ENCODE data around the gene ZFAND3.
A peak's percentile ranks its signal among the peaks of the same experiment; 100 is the strongest.

ZFAND3 gene

DNA sequence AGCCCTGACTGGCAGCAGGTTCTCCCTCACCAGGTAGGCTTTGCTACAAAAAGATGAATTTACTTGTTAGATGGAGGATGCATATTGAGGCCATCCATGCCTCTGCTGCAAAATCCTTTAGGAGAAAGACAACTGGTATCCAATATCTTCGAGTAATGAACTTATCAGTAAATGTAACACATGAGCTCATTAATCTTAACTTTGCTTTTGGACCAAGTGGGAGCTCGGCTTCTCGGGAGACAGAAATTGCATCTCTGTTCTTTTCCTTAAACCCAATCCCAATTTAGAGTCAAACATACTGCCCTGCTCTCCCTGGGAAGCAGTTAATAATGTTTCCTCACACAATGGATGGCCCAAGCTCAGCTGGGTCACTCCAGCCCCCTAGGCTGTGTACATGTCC lies 330.5 kb downstream of the ZFAND3 start:
- FAIRE-seq (no peak), DNase-seq (ENCODE audit: low spot score) (no peak)

DNA sequence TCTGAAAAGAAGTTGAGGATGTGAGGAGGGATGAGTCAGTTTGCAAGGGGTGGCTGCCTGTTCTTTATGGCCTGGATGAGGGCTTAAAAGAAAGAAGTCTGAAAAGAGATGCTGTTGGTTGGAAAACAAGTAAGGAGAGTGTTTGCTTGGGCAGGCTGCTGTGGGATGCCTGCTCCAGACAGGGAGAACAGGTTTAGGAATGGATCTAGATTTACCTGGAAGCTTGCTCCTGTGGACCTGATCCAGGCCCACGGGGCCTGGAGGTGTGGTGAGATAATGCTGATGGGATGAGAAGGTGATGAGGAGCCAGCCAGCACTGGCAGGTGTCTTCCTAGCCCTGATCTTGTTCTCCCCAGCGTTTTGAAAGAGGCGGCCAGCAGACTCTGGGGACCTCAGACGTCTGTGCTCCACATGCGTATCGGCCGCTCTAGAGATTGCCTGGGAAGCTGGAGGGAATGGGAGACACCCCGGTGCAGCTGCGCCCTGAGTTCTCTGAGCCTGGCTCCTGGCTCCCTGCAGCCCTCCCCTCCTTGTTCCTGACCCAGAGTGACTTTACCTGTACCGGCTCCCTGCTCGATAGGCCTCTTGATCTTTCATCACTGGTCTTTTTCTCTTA lies 331.3 kb downstream of the ZFAND3 start:
- no peak for DNase-seq (ENCODE audit: low spot score)
- no peak for FAIRE-seq

DNA sequence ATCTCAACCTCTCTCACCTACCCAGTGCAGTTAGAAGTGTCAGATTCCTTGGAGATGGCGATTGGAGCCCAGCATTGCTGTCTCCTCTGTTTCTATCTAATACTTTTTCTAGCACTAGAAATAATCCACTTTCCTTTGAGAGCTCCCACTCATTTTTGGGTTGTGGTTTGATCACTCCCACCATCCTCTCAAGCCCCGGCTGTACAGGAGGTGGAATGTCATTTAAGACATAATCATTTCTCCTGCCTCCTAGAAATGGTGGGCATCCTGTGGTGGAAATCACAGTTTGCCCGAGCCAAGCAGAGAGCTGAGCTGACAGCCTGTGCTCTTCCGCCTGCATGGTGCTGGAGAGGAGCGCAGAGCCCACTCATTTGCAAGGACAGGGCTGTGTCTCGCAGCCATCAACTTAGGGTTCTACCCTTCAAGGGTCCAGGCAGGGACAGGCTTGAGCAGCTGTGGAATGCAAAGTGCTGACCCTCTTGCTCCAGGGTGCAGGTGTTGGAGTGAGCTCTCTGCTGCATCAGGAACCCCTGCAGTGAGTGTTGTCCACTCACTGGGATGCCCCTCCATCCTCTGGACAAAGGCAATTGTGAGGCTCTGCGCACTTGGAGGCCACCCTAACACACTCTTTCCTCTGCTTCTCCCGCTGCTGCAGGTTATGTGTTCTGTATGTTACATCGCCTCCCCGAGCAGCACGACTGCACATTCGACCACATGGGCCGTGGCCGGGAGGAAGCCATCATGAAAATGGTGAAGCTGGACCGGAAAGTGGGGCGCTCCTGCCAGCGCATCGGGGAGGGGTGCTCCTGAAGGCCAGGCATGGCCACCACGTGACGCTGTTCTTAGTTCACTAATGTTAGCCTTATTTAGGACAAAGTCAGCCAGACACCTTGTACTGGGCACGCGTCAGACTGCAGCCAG lies 332.3 kb downstream of the ZFAND3 start:
- FAIRE-seq (peak; percentile 13), DNase-seq (ENCODE audit: low spot score) (no peak)

DNA sequence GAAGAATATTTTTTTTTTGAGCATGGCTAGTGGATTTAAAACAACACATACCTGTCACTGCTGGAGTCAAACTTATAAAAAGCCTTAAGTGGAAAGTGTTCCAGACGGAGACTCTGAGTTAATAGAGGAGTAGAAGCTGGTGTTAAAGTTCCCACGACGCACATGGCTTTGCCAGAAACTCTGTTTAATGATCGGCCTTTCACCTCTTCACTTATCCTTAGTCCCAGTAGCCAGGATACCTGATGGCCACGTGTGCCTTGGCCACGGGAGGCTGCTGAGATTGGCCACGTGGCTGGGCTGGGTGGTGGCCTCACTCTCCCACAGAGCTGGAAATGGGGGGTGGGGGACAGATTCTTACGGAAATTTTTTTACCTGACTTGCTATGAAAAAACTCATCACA lies 333.1 kb downstream of the ZFAND3 start:
- DNase-seq (ENCODE audit: low spot score) (no peak), FAIRE-seq (no peak)

DNA sequence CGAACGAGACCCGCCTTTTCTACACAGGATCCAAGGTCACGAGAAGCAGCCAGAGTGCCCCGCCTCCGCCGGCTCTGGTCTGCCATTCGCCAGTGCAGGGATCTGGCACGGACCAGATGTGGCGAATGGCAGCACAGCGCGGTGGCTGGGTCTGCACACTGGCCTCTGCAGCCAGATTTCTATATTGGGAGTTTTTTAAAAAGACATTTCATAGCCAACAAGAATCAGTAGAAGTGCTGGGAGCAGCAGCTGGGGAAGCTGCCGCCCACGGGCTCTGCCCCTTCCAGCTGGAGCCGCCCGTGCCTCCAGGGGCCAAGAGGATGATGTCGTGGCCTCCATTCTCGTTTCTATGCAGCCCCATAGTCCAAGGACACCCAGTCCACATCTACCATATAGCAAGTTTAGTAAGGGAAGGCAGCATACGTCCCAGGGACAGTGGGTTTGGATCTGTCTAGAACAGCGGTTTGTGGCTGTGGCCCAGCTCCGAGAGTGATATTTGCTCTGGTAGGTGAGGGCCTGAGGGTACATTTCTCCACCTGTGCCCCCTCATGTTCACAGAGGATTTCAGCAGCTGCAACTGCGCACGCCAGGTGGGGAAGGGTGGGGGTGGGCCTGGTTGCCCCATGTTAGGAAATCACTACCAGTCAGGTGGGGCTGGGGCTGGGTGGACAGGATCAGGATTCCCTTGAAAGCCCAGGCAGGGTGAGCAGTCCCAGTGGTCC lies 333.7 kb downstream of the ZFAND3 start:
- DNase-seq (ENCODE audit: low spot score) = no peak
- no peak for FAIRE-seq

DNA sequence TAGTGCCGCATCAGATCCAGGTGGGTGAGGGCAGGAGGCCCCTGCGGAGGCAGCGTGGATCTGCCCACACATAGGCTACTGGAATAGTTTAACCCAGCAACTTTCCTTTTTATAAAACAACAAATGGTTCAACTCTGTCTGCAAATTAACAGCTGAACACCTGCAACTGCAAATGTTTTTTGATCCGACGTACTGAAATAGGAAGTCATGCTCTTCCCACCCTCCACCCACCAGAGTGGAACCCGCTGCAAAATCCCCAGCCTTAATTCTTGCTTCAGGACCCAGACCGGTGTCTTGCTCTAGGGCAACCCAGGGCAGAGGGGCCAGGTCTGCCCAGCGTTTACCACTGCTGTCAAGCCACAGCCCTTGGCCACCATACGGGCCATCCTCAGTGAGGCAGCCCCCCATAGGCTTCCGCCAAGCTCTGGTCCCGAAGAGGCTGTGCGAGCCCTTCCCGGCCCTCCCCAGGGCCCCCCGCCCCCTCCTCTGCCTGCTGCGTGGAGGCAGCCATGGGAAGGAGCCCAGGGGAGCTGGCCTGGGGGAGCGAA lies 334.3 kb downstream of the ZFAND3 start:
- FAIRE-seq (no peak), DNase-seq (ENCODE audit: low spot score) (no peak)

DNA sequence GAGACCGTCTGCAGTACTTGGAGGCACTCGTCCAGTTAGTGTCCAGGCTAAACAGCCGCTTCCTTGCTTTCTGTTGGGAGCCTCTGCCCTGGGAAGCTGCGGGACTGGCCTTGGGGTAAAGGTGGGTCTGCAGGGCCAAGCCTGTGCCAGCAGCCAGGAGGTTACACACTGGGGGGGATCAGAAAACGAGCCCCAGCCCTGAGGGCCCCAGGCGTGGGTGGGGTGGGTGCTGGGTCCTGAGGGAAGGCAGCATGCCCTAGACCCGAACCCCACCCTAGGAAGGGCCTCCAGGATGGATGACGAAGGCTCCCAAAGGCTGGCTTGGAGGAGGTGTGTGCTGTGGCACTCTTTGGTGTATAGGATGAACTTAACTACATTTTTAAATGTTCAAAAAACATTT lies 335.2 kb downstream of the ZFAND3 start:
- no peak for FAIRE-seq
- DNase-seq (ENCODE audit: low spot score) = no peak

DNA sequence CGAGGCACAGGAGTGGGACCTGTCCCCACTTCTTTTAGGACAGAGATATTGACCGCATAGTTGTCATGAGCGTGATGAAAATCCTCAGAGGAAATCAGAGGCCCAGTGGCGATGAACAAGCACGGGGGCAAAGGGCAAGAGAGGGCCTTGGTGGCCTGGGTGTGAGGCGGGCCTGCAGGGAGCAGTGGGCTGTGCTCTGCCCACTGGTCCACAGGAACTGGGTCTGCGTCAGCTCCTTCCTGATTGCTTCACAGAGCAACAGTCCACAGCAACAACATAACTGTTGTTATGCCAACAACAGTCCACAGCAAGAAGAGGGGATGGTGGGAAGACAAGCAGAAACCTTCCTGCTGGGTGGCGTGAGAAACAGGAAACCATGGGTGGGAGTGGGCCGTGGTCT lies 335.6 kb downstream of the ZFAND3 start:
- FAIRE-seq = no peak
- DNase-seq (ENCODE audit: low spot score) = no peak

DNA sequence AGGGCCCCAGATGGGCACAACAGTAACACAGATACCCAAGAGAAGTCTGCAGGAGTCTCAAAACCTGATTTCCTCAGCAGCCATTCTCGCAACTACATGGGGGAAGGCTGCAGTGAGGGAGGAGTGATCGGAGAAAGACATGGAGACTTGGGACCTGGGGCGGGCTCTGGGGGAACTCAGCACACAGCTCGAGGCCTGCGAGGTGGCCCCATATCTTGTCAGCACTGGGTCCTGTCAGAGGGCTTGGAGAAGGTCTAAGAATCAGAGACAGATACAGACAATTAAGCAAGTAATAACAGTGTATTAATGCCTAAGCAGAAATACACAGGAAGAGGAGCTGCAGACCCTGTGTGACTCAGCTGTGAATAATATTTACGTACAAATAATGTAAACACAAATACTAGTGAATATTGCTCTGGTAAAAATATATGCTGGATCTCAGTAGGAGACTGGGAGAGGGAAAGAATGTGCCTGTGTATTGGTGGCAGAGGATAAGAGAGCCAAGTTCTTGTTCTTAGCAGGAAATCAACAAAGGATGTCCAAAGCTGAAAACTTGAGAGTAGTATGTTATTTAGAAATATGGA lies 336.2 kb downstream of the ZFAND3 start:
- no peak for FAIRE-seq

DNA sequence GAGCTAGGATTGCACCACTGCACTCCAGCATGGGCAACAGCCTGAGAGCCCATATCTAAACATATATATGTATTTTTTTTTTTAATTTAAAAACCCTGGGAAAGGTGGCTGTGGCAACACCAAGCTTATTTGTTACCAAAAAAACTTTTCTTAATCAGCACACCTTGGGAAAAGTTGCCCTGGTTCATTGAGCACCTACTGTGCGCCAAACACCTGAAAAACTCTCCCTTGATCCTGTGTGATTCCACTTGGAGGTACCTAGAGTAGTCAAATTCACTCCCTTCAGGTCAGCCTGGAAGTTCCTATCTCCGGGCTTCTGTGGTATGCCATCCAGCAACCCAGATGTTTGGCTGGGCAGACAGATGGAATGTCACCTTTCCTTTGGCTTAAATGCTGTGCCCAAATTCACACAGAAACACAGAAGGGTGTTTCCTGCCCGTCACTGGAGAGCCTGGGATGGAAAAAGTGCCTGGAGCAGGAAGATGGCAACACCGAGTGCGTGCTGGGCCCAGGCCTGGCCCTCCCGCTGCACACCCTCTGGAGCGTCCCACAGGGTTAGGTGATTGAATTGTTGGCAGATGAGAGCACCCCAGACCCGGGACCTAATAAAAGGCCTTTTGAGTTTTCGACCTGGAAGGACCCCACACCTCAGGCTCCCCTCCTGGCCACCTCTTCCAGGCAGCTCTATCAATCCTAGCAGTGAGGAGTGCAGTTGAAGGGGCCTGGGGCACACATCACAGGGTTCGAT lies 337.5 kb downstream of the ZFAND3 start:
- DNase-seq (ENCODE audit: low spot score) = no peak
- FAIRE-seq = no peak

More for the DNA sequence above, 336.2 kb downstream of the ZFAND3 start:
- DNase-seq (ENCODE audit: low spot score) = no peak

DNA sequence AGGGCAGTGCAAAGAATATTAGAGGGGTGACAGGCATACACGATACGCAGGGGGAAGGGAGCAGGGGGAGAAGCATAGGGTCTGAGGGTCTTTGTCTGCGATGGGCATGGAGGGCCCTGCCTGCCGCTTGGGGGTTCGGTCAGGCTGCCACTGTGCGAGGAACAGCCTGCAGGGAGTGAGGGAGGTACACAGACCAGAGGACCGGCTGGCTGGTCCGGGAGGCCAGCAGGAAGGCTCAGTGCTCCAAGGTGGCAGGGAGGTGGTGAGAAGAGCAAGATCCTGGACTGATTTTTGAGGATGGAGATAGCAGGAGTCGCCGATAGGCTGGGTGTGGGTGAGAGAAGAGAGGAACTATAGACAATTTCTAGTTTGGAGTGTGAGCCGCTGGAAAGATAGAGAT lies 338.4 kb downstream of the ZFAND3 start:
- DNase-seq (ENCODE audit: low spot score) = no peak
- FAIRE-seq = no peak

DNA sequence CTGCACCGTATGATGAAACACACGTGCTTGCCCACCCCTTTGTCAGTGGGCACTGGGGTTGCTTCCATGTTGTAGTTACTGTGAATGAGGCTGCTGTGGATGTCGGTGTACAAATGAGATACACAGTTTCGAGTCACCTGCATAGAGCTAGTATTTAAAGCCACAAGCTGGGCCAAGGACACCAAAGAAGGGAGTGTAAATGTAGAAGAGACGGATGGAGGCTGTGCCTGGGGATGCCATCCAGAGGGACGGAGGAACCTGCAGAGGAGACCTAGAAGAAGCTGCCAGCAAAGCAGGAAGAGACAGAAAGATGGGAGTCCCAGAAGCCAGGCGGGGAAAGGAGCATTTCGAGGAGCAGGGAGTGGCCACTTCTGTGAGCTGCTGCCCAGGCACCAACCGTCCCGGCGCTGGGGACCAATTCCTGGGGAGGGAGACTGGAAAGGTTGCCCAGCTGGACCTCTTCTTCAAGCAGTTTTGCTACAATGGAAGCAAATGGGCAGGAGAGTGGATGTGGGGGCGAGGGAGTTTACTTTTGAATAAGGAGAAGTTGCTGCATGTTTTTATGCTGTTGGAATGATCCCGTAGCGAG lies 339.3 kb downstream of the ZFAND3 start:
- FAIRE-seq (no peak), DNase-seq (ENCODE audit: low spot score) (no peak)

DNA sequence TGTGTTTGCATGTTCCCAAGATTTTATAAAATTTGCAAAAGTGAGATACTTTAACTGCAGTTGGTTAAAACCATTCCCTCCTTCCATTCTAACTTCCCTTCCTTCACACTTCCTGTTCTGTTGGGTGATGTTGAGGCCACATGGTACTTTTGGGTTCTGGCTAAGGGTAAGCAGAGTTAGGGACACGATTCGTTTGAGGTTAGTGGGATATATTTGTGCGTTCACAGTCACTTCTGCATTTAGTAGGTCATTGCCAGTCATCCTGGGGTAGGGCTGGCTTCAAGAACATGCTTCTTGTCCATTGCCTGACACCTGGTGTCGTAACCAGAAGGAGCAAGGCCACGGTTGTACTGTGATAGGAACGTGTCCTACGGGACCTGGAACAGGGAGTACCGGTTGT lies 340.1 kb downstream of the ZFAND3 start:
- DNase-seq (ENCODE audit: low spot score) (no peak), FAIRE-seq (no peak)

DNA sequence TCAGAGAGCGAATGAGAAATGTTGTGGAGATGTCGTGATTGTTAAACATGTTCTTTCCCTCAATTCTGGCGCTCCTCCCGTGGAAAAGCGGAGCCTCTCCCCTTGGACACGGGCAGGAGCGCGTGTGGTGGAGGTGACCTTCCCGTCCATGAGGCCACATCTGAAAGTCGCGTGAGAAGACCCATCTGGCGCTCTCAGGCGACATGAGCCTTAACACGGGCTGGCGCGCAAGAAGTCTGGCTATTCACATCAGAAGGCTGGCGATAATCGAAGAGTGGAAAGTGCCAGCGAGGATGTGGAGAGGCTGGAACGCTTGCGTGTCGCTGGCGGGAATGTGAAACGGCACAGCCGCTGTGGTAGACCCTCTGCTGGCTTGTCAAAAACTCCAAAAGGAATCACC lies 341.3 kb downstream of the ZFAND3 start:
- FAIRE-seq (no peak), DNase-seq (ENCODE audit: low spot score) (no peak)

DNA sequence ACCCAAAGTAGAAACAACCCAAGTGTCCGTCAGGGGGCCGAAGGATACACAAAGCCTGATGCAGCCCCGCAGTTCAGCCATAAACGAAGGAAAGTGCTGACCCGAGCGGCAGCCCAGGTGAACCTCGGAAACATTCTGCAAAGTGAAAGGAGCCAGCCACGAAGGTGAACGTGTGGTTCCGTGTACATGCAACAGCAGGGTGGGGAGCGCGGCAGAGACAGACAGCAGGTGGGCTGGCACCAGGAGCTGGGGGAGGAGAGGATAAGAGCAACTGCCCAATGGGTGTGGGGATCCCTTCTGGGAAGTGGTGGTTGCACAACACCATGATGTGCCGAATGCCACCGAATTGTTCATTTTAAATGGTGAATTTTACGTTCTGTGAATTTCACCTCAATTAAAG lies 341.8 kb downstream of the ZFAND3 start:
- FAIRE-seq (no peak), DNase-seq (ENCODE audit: low spot score) (no peak)

DNA sequence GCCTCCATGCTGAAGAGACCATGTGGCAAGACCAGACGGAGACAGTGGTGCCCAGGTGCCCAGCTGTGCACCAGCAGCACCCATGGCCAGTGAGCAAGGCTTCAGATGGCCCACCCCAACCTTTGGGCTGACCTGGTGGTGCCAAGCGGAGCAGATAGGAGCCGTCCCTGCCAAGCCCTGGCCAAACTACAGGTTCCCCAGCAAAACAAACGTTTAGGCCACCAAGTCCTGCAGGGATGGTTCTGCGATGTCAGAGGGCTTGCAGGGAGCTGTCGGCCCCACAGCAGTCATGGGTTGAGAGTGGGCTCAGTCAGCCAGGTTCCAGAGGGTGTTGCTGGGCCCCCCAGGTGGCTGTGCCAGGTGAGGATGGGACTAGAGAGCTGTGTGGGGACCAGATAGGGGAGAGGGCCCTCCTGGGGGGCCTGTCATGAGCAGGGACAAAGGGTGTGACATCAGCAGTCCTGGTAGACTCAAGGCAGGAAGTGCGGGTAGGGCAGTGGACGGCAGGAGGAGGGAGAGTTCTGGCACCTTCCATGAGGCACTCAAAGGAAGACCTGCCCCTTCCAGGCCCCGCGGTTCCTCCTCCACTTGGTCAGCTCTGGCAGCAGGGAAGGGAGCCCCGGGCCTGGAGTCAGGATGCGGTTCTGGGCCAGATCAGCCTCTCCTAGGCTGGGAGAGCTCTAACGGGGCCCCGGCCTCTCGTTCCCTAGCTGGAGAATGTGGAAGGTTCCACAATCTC lies 342.4 kb downstream of the ZFAND3 start:
- DNase-seq (ENCODE audit: low spot score) (no peak), FAIRE-seq (no peak)

DNA sequence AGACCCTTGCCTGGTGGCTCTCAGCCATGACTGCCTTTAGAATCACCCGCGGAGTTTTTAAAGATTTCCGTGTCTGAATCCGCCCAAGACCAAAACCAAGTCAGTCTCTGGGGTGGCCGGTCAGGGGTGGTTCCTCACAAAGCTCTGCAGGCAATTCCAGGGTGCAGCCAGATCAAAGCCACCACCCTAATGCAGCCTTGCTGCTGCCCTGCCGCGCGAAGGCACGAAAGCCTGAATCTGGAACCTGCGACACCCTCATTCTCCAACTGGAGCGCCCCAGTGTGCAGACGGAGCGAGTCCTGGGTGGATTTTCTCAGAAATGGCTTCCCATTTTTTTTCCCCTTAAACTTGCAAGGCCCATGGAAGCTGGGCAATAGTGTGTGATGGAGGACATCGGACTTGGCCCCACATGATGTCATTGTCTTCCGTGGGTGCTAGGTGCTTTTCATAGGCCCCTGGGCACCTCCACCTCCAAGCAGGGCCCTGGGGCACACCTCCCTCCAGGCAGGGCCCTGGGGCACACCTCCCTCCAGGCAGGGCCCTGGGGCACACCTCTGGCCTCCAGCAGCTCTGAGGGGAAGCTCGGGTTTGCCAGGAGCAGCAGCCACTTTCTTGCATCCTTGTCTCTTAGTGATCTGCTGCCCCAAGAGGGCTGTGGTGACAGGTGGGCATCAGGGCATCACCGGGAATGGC lies 343.1 kb downstream of the ZFAND3 start:
- FAIRE-seq = no peak
- DNase-seq (ENCODE audit: low spot score) = no peak

DNA sequence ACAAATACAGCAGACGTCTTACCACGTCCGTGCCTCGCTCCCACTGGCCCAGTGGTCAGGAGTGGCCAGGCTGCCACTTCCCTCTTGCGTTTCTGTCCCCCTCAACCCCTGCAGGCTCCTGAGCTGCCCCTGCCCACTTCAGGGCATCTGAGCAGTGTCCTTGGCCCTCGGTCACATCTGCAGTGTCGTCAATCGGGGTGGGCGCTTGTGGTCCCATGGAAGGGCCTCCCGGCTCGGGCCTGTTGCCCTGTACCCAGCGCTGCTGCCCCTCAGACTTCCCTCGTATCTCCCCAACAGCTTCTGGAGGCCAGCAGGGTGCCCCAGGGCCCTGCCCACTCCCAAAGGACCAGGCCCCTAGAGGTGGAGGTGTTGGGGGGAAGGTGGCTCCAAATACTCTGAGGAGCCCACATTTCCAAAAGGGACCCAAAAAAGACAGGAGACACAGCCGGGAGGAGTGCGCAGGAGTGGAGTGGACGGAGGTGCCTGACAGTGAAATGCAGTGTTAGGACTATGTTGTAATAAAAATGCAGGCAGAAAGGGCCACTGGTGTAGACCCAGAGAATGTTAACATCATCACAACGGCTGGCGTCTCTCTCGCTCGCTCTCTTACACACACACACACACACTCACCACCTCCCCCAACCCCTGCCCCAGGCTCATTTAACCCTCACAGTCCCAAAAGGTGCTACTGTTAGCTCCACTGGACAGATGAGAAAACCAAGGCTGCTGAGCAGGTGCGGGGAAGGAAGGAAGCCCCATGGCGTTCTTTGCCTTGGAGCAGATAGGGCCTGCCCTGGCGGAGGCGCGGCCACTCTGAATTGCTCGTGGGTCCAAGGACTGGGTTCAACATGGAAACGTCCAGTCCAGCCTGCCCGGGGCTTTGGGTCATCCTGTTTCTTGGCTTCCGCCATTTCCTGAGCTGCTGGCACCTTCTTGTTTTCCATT lies 343.9 kb downstream of the ZFAND3 start:
- DNase-seq (ENCODE audit: low spot score) = no peak
- FAIRE-seq = no peak

Measured in urothelium cell line (cell line).